Left kidney (tissue), 2 donors: ENCODE data around the gene LFNG. TPM values are rescaled to one million over a fixed set of nuclear protein-coding genes. Genes with fewer than 3 reads are reported as not detected.

Experiments
- DNase-seq: peaks from one replicate; pipeline ENCODE4 v3.0.0-alpha.2; 2013
- polyA plus RNA-seq: library from polyadenylated mRNA; unstranded; fragments of 120-200 nt; gene quantifications from one replicate; pipeline ENCODE4 v1.2.1, GENCODE V29; 2013; ENCODE audit not compliant: insufficient read length

LFNG gene
- polyA plus RNA-seq, 1 donor: 25.7 TPM

GRCh38 chr7:2482725-2483451 is 36.7 kb upstream of the LFNG start:
- no peak for DNase-seq

- no peak for DNase-seq
These were observed 36.1 kb upstream of the LFNG start for GRCh38 chr7:2483494-2483893.

GRCh38 chr7:2484868-2485267 is 34.7 kb upstream of the LFNG start:
- DNase-seq: no peak

GRCh38 chr7:2487586-2488271 is 31.8 kb upstream of the LFNG start:
- no peak for DNase-seq

GRCh38 chr7:2488272-2488645 is 31.3 kb upstream of the LFNG start:
- no peak for DNase-seq

- no peak for DNase-seq
These were observed 30.9 kb upstream of the LFNG start for GRCh38 chr7:2488681-2489080.

GRCh38 chr7:2490181-2490651 is 29.4 kb upstream of the LFNG start:
- DNase-seq: no peak

- no peak for DNase-seq
These were observed 27.5 kb upstream of the LFNG start for GRCh38 chr7:2492038-2492437.

GRCh38 chr7:2493205-2494164 is 26.1 kb upstream of the LFNG start:
- no peak for DNase-seq

GRCh38 chr7:2494191-2495130 is 25.1 kb upstream of the LFNG start:
- DNase-seq: no peak

- DNase-seq: peak; percentile 83
These were observed 23.9 kb upstream of the LFNG start for GRCh38 chr7:2495418-2496299.

GRCh38 chr7:2496375-2496774 is 23.2 kb upstream of the LFNG start:
- no peak for DNase-seq

GRCh38 chr7:2497065-2497464 is 22.5 kb upstream of the LFNG start:
- no peak for DNase-seq

GRCh38 chr7:2497500-2498336 is 21.9 kb upstream of the LFNG start:
- DNase-seq: no peak

- DNase-seq: no peak
These were observed 20.9 kb upstream of the LFNG start for GRCh38 chr7:2498708-2499107.

- no peak for DNase-seq
These were observed 20.4 kb upstream of the LFNG start for GRCh38 chr7:2499181-2499580.

- DNase-seq: no peak
These were observed 19.7 kb upstream of the LFNG start for GRCh38 chr7:2499719-2500430.

GRCh38 chr7:2500701-2501100 is 18.9 kb upstream of the LFNG start:
- no peak for DNase-seq
